Effector memory CD4-positive, alpha-beta T cell (primary cell): Measurements from ENCODE around the gene NXT1.

ENCODE experiments used
- DNase-seq, 3 donors: peaks; one replicate each; pipeline ENCODE4 v3.0.0-alpha.2; 2020
- H3K27ac ChIP-seq: 2 replicates; pipeline ENCODE4 v1.7.0; 2013; ENCODE audit warnings: mild to moderate bottlenecking, low read length, moderate library complexity; ENCODE audit not compliant: insufficient read depth, poor library complexity, severe bottlenecking
- H3K27me3 ChIP-seq: replicated peaks from 2 replicates; pipeline ENCODE4 v1.7.0; 2013; ENCODE audit warnings: mild to moderate bottlenecking, low read length; ENCODE audit not compliant: insufficient read depth, control insufficient read depth, poor library complexity, severe bottlenecking
- H3K36me3 ChIP-seq: 2 replicates; pipeline ENCODE4 v1.7.0; 2013; ENCODE audit warnings: mild to moderate bottlenecking, low read length, moderate library complexity; ENCODE audit not compliant: control insufficient read depth, insufficient read depth
- H3K4me1 ChIP-seq: 2 replicates; pipeline ENCODE4 v1.7.0; 2013; ENCODE audit warnings: low read length, mild to moderate bottlenecking; ENCODE audit not compliant: control insufficient read depth, insufficient read depth, poor library complexity, severe bottlenecking
- H3K4me3 ChIP-seq: 2 replicates; pipeline ENCODE4 v1.7.0; 2013; ENCODE audit warnings: low read length, low read depth, mild to moderate bottlenecking; ENCODE audit not compliant: insufficient read depth, poor library complexity, severe bottlenecking
- H3K9me3 ChIP-seq: 2 replicates; pipeline ENCODE4 v1.7.0; 2013; ENCODE audit warnings: mild to moderate bottlenecking, low read length, moderate library complexity; ENCODE audit not compliant: control insufficient read depth

NXT1 gene

GRCh38 chr20:23367770-23368169, 17.2 kb downstream of the NXT1 start:
- Histone ChIP-seq H3K4me1 (peaks cover 13% of the 10 kb centered on the region), H3K27ac (no peak overlapping the region), H3K9me3 (no peaks in the 10 kb centered on the region), H3K27me3 (no peaks in the 10 kb centered on the region), H3K4me3 (no peak overlapping the region), H3K36me3 (peaks cover 34% of the 10 kb centered on the region)
- DNase-seq, result no peak

- H3K4me1 ChIP-seq, result peaks cover 8% of the 10 kb centered on the region
- no peak overlapping the region for H3K4me3 ChIP-seq
- no peak overlapping the region for H3K27ac ChIP-seq
- H3K36me3 ChIP-seq, result peaks cover 41% of the 10 kb centered on the region
- H3K9me3 ChIP-seq, result no peaks in the 10 kb centered on the region
- no peaks in the 10 kb centered on the region for H3K27me3 ChIP-seq
- no peak for DNase-seq
Measured at GRCh38 chr20:23368316-23369071, 17.9 kb downstream of the NXT1 start.

- Histone ChIP-seq H3K27me3 (no peaks in the 10 kb centered on the region), H3K27ac (no peak overlapping the region), H3K36me3 (peaks cover 47% of the 10 kb centered on the region), H3K4me3 (no peak overlapping the region), H3K4me1 (peaks cover 8% of the 10 kb centered on the region), H3K9me3 (no peaks in the 10 kb centered on the region)
- no peak for DNase-seq
Measured at GRCh38 chr20:23369072-23369823, 18.7 kb downstream of the NXT1 start.

- Histone ChIP-seq H3K27me3 (no peaks in the 10 kb centered on the region), H3K4me1 (peaks cover 8% of the 10 kb centered on the region), H3K9me3 (no peaks in the 10 kb centered on the region), H3K36me3 (peaks cover 47% of the 10 kb centered on the region), H3K27ac (no peak overlapping the region), H3K4me3 (no peak overlapping the region)
- no peak for DNase-seq
Measured at GRCh38 chr20:23370274-23370673, 19.7 kb downstream of the NXT1 start.

- H3K9me3 ChIP-seq, result no peaks in the 10 kb centered on the region
- peaks cover 2% of the 10 kb centered on the region for H3K4me1 ChIP-seq
- peaks cover 52% of the 10 kb centered on the region for H3K36me3 ChIP-seq
- no peak overlapping the region for H3K27ac ChIP-seq
- no peak overlapping the region for H3K4me3 ChIP-seq
- DNase-seq, result no peak
- H3K27me3 ChIP-seq, result no peaks in the 10 kb centered on the region
Measured at GRCh38 chr20:23370873-23371272, 20.3 kb downstream of the NXT1 start.

- Histone ChIP-seq H3K27ac (no peak overlapping the region), H3K36me3 (peaks cover 55% of the 10 kb centered on the region), H3K4me3 (no peak overlapping the region)
Measured at GRCh38 chr20:23371496-23371895, 20.9 kb downstream of the NXT1 start.

GRCh38 chr20:23374441-23374840, 23.9 kb downstream of the NXT1 start:
- Histone ChIP-seq H3K27me3 (no peaks in the 10 kb centered on the region), H3K36me3 (peaks cover 58% of the 10 kb centered on the region), H3K4me3 (no peak overlapping the region), H3K9me3 (no peaks in the 10 kb centered on the region), H3K4me1 (no peaks in the 10 kb centered on the region), H3K27ac (no peak overlapping the region)
- DNase-seq, result no peak

More at GRCh38 chr20:23371496-23371895, 20.9 kb downstream of the NXT1 start:
- H3K4me1 ChIP-seq, result no peaks in the 10 kb centered on the region
- H3K9me3 ChIP-seq, result no peaks in the 10 kb centered on the region
- no peaks in the 10 kb centered on the region for H3K27me3 ChIP-seq
- DNase-seq, result no peak

- H3K36me3 ChIP-seq, result peaks cover 47% of the 10 kb centered on the region
- no peak for DNase-seq
- no peaks in the 10 kb centered on the region for H3K9me3 ChIP-seq
Measured at GRCh38 chr20:23375827-23376226, 25.2 kb downstream of the NXT1 start.

GRCh38 chr20:23379772-23380171, 29.2 kb downstream of the NXT1 start:
- H3K4me3 ChIP-seq, result no peak overlapping the region
- H3K9me3 ChIP-seq, result no peaks in the 10 kb centered on the region
- H3K4me1 ChIP-seq, result no peaks in the 10 kb centered on the region
- no peak for DNase-seq
- peaks cover 25% of the 10 kb centered on the region for H3K36me3 ChIP-seq
- no peak overlapping the region for H3K27ac ChIP-seq
- H3K27me3 ChIP-seq, result no peaks in the 10 kb centered on the region

More at GRCh38 chr20:23375827-23376226, 25.2 kb downstream of the NXT1 start:
- Histone ChIP-seq H3K4me1 (no peaks in the 10 kb centered on the region), H3K4me3 (no peak overlapping the region), H3K27ac (no peak overlapping the region), H3K27me3 (no peaks in the 10 kb centered on the region)

GRCh38 chr20:23381876-23382275, 31.3 kb downstream of the NXT1 start:
- Histone ChIP-seq H3K27ac (no peak overlapping the region), H3K36me3 (peaks cover 14% of the 10 kb centered on the region), H3K4me3 (no peak overlapping the region), H3K9me3 (no peaks in the 10 kb centered on the region), H3K4me1 (no peaks in the 10 kb centered on the region), H3K27me3 (no peaks in the 10 kb centered on the region)
- DNase-seq, result no peak
